ENCODE measurements around the gene CCNYL1. TPM values are rescaled to one million over a fixed set of nuclear protein-coding genes. Genes with fewer than 3 reads are reported as not detected.

CCNYL1 gene
- 3.4 and 5.9 TPM in 2 replicates for total RNA-seq

DNA sequence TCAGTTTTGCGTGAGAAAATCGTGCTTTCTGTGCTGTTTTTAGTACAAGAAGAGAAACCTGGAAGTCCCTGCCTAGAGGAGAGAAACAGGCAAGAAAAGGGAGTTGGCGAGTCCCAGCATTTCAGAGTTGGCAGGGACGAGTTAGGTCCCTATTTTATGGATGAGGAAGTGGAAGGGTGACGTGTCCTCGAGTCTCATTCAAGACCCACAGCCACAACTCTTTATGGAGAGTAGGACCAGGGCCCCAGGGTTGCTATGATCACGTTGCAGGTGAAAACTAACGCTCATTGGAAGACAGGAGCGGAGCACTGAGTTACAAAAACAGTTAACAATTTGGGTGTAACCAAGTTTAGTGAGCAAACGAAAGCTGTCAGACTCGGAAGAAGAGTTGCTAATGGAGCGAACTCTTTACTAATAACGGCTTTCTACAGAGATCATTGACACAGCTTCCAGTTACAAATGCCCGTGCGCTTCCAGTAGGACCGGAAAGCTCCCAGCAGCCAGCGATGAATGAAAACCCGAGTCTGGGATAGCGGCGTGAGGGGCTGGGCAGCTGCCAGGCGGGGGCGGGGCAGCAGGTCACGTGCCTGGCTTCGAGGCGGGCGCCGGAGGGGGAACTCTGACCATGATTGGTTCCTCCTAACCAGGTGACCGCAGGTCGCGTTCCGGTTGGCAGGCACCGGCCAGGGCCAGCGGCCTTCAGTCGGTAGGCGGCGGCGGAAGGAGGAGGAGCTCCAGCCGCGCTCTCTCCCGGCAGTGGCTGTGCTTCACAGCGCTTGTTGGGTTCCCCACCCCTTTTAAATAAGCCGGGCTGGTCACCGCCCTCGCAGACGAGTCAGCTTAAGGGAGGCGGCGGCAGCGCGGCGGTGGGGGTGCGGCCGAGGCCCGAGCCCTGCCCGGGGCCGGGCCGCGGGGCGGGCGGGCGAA lies at the start of gene CCNYL1:
CCNYL1 (plus strand) TSS at position 827 of the 927 bp plus-strand sequence. CDS start 257 bp downstream, outside the sequence.

Other genes starting within 250 kb of the CCNYL1 start
- 28.2 and 29.4 TPM in 2 replicates for gene CREB1, start 181.7 kb upstream of the CCNYL1 start, total RNA-seq
- gene METTL21A, start 86.2 kb upstream of the CCNYL1 start, total RNA-seq: 14.2 and 18.9 TPM in 2 replicates
- 0.32 and 0.78 TPM in 2 replicates for gene FZD5, start 58.3 kb downstream of the CCNYL1 start, total RNA-seq

Data from epithelial cell of alveolus of lung (primary cell).